AG04450 (cell line): ENCODE measurements around the gene SLC25A13. TPM values are rescaled to one million over a fixed set of nuclear protein-coding genes. Genes with fewer than 3 reads are reported as not detected.
"Not testable (repeated sequence)": the region's sequence is repeated elsewhere in the genome, so short reads cannot be mapped to it uniquely, and the experiment has no call there.

Experiments
- CTCF ChIA-PET: fragments of 300-600, 350-600 bp; formaldehyde crosslinking; extraction: SDS; loops from one replicate; lab custom pipeline; 2022; ENCODE audit warnings: antibody characterized with exemption, inconsistent platforms; lab: Charles Lee
- POLR2A ChIA-PET: fragments of 350-600 bp; formaldehyde crosslinking; extraction: SDS; loops from one replicate; lab custom pipeline; 2021; ENCODE audit warnings: antibody characterized with exemption, inconsistent platforms; lab: Yijun Ruan, JAX
- DNase-seq: peaks from one replicate; pipeline ENCODE4 v3.0.0-alpha.2; 2011; ENCODE audit warnings: low read depth, low spot score
- H3K27ac ChIP-seq: one replicate; pipeline ENCODE4 v1.5.1; 2012; ENCODE audit warnings: low read depth, low read length, control low read depth
- H3K27me3 ChIP-seq: one replicate; pipeline ENCODE4 v1.6.0; 2012; ENCODE audit warnings: low read length; ENCODE audit not compliant: control insufficient read depth, insufficient read depth
- H3K4me3 ChIP-seq: 2 replicates; pipeline ENCODE4 v1.5.1; 2011; ENCODE audit warnings: mild to moderate bottlenecking, low read depth, low read length, control low read depth
- H3K9me3 ChIP-seq: 2 replicates; pipeline ENCODE4 v1.5.1; 2012; ENCODE audit warnings: low read length; ENCODE audit not compliant: control insufficient read depth, insufficient read depth
- polyA plus RNA-seq: library from polyadenylated mRNA; depleted of rRNA; stranded (reverse); fragments of >200 nt; gene quantifications from 2 replicates; pipeline ENCODE4 v1.2.3, GENCODE V29; 2011
- TF ChIP-seq, protein P1 (sequence below): IDR thresholded peaks from 2 replicates; pipeline ENCODE4 v1.5.1; 2011; ENCODE audit warnings: low read depth, low read length, control low read depth, inconsistent platforms

The SLC25A13 gene
- polyA plus RNA-seq, 1 experiment, result 17.3 TPM

DNA sequence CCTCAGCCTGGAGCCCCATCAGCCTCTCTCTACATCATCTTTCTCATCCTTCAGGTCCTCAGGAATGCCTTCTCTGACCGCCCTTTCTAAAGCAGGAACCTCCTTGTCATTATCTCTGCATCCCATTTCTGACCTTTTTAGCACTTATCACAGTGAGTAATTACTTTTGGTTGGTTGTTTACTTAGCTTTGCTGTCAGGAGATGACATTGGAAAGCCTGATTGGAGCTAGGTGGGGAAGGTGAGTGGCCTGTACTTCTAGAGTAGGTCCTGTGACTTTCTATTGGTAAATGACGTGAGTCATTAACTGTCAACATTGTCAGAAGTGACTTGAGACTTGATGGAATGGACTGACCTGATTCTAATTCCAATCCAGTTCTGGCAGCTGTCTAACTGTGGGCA is 9.3 kb upstream of the SLC25A13 start:
- CTCF ChIA-PET, result no interaction called here
- POLR2A ChIA-PET, result no interaction called here
- no peak for DNase-seq
- H3K27ac ChIP-seq, result no peak overlapping the region
- H3K4me3 ChIP-seq, result no peak overlapping the region
- no peaks in the 10 kb centered on the region for H3K9me3 ChIP-seq
- TF ChIP-seq, protein P1, sequence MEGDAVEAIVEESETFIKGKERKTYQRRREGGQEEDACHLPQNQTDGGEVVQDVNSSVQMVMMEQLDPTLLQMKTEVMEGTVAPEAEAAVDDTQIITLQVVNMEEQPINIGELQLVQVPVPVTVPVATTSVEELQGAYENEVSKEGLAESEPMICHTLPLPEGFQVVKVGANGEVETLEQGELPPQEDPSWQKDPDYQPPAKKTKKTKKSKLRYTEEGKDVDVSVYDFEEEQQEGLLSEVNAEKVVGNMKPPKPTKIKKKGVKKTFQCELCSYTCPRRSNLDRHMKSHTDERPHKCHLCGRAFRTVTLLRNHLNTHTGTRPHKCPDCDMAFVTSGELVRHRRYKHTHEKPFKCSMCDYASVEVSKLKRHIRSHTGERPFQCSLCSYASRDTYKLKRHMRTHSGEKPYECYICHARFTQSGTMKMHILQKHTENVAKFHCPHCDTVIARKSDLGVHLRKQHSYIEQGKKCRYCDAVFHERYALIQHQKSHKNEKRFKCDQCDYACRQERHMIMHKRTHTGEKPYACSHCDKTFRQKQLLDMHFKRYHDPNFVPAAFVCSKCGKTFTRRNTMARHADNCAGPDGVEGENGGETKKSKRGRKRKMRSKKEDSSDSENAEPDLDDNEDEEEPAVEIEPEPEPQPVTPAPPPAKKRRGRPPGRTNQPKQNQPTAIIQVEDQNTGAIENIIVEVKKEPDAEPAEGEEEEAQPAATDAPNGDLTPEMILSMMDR, result no peak
- H3K27me3 ChIP-seq, result peaks cover 5% of the 10 kb centered on the region

DNA sequence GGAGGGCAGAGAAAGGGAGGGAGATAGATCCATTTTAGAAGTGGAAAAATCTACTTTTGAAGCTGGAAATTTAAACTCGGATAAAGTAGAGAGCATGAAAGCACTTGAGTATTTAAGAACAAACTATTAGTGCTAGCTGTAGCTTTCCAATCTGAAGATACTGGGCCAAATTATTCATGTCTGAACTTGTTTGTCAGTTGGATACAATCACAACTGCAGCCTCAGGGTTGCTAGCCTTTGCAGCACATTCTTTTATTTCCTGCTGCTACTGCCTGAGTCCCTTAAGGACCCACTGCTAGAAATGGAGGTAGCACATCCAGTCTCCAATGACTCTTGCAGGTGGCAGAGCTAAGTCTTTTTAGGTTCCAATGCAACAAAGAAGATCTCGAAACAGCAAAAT is 8.3 kb upstream of the SLC25A13 start:
- Histone ChIP-seq H3K27me3 (peaks cover 5% of the 10 kb centered on the region), H3K4me3 (no peak overlapping the region), H3K9me3 (no peaks in the 10 kb centered on the region), H3K27ac (no peak overlapping the region)
- no peak for DNase-seq
- POLR2A ChIA-PET, result no interaction called here
- TF ChIP-seq, protein P1, result no peak
- CTCF ChIA-PET, result no interaction called here

DNA sequence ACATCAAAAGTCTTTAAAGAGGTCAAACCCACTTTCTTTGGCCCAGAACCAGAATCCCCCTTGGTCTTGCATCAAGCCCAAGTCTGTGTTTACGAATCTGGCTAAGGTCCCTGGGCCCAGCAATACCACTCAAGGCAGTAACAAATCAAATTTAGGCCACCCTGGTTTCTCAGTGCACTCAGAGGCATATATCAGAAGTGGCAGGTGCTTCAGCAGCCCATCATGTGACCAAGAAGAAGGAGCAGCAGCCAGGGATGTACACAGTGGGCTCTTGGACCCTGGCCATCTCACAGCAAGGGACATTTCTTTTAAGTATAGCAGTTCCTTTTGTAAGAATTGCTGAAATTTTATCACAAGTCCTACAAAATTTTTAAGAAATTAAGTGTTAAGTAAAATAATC is 7.3 kb upstream of the SLC25A13 start:
- POLR2A ChIA-PET, result no interaction called here
- H3K27ac ChIP-seq, result no peak overlapping the region
- CTCF ChIA-PET, result no interaction called here
- peaks cover 5% of the 10 kb centered on the region for H3K27me3 ChIP-seq
- no peak overlapping the region for H3K4me3 ChIP-seq
- no peak for DNase-seq
- no peaks in the 10 kb centered on the region for H3K9me3 ChIP-seq
- TF ChIP-seq, protein P1, result no peak

- TF ChIP-seq, protein P1, result no peak
- Histone ChIP-seq H3K27me3 (peaks cover 5% of the 10 kb centered on the region), H3K27ac (no peak overlapping the region), H3K9me3 (no peaks in the 10 kb centered on the region), H3K4me3 (no peak overlapping the region)
- ChIA-PET POLR2A (no interaction called here), CTCF (interaction anchor here (0.6 kb wide), 1 partner anchor 252 kb away, joined by 3 read pairs; no protein-coding TSS in a partner anchor)
- no peak for DNase-seq
Observed at GRCh38 chr7:96328016-96328415, 6.1 kb upstream of the SLC25A13 start.

DNA sequence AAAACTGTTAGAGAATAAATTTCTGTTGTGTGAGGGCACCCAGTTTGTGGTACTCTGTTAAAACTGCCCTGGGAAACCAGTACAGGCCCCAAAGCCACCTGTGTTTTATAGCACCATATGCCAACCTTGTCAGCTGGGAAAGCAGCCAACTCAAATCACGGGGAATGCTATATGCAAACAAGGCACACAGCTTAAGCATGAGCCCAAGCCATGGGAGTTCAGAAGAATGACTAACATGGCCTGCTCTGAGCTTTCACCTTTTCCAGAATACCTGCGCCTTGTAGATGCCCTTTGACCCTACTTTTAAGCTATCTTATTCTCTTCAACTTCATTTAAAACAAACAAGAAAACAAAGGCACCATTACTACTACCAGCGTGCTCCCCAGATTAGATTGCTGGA is 5.5 kb upstream of the SLC25A13 start:
- no peak overlapping the region for H3K27ac ChIP-seq
- H3K4me3 ChIP-seq, result no peak overlapping the region
- POLR2A ChIA-PET, result no interaction called here
- no peaks in the 10 kb centered on the region for H3K9me3 ChIP-seq
- peaks cover 5% of the 10 kb centered on the region for H3K27me3 ChIP-seq
- no peak for DNase-seq
- CTCF ChIA-PET, result interaction anchor here (0.6 kb wide), 1 partner anchor 252 kb away, joined by 3 read pairs; no protein-coding TSS in a partner anchor
- TF ChIP-seq, protein P1, result no peak

GRCh38 chr7:96326752-96327151 is 4.9 kb upstream of the SLC25A13 start:
- H3K27me3 ChIP-seq, POLR2A ChIA-PET, CTCF ChIA-PET, H3K4me3 ChIP-seq, H3K27ac ChIP-seq, H3K9me3 ChIP-seq, DNase-seq: not testable (repeated sequence)
